ENCODE measurements around the gene TASP1. TPM values are rescaled to one million over a fixed set of nuclear protein-coding genes. Genes with fewer than 3 reads are reported as not detected.

Gene TASP1
- total RNA-seq, 1 donor from 2014 or later, result 10.3 TPM

GRCh38 chr20:13457487-13457886 is 181.2 kb downstream of the TASP1 start:
- no peak overlapping the region for H3K9ac ChIP-seq (ENCODE audit: low read length)
- FAIRE-seq (no peak), DNase-seq (ENCODE audit: low read depth) (no peak)
- no peak overlapping the region for H3K4me2 ChIP-seq (ENCODE audit: low read length)
- H3K36me3 ChIP-seq (ENCODE audit: insufficient read depth, low read length), result no peaks in the 10 kb centered on the region
- no peak overlapping the region for H2AFZ ChIP-seq (ENCODE audit: low read depth, low read length)
- no peaks in the 10 kb centered on the region for H3K4me1 ChIP-seq (ENCODE audit: insufficient read depth, low read length)
- H3K79me2 ChIP-seq (ENCODE audit: insufficient read depth, low read length), result no peaks in the 10 kb centered on the region
- Mint-ChIP-seq H3K27me3 (ENCODE audit: low read depth, unreplicated experiment) (no peaks in the 10 kb centered on the region), H3K36me3 (ENCODE audit: low read depth, unreplicated experiment) (peaks cover 5% of the 10 kb centered on the region), H3K4me3 (ENCODE audit: unreplicated experiment) (no peak overlapping the region), H3K27ac (ENCODE audit: unreplicated experiment) (no peak overlapping the region), H3K4me1 (ENCODE audit: low read depth, unreplicated experiment) (peaks cover 2% of the 10 kb centered on the region), H3K9me3 (ENCODE audit: unreplicated experiment) (no peaks in the 10 kb centered on the region)
- no peaks in the 10 kb centered on the region for H3K9me3 ChIP-seq (ENCODE audit: insufficient read depth, low read depth, low read length)
- TF ChIP-seq CTCF (IDR thresholded peaks at IDR 0.05; ENCODE audit: insufficient read depth, low read depth, low read length), result no peak
- no peak for TF ChIP-seq EZH2 (IDR thresholded peaks at IDR 0.05; ENCODE audit: insufficient read depth, low read length)
- H4K20me1 ChIP-seq (ENCODE audit: insufficient read depth, low read length), result no peaks in the 10 kb centered on the region
- H3K27ac ChIP-seq (ENCODE audit: low read depth, low read length), result no peak overlapping the region
- no peaks in the 10 kb centered on the region for H3K27me3 ChIP-seq (ENCODE audit: insufficient read depth, low read length)
- no peak overlapping the region for H3K4me3 ChIP-seq (ENCODE audit: insufficient read depth, low read depth, low read length)

GRCh38 chr20:13455713-13456112 is 183.0 kb downstream of the TASP1 start:
- Histone ChIP-seq H3K27me3 (ENCODE audit: insufficient read depth, low read length) (no peaks in the 10 kb centered on the region), H3K27ac (ENCODE audit: low read depth, low read length) (no peak overlapping the region), H3K4me1 (ENCODE audit: insufficient read depth, low read length) (no peaks in the 10 kb centered on the region), H4K20me1 (ENCODE audit: insufficient read depth, low read length) (no peaks in the 10 kb centered on the region), H3K4me3 (ENCODE audit: insufficient read depth, low read depth, low read length) (no peak overlapping the region), H3K9ac (ENCODE audit: low read length) (no peak overlapping the region), H2AFZ (ENCODE audit: low read depth, low read length) (no peak overlapping the region), H3K9me3 (ENCODE audit: insufficient read depth, low read depth, low read length) (no peaks in the 10 kb centered on the region), H3K36me3 (ENCODE audit: insufficient read depth, low read length) (no peaks in the 10 kb centered on the region), H3K79me2 (ENCODE audit: insufficient read depth, low read length) (no peaks in the 10 kb centered on the region), H3K4me2 (ENCODE audit: low read length) (no peak overlapping the region)
- Mint-ChIP-seq H3K4me3 (ENCODE audit: unreplicated experiment) (no peak overlapping the region), H3K4me1 (ENCODE audit: low read depth, unreplicated experiment) (peaks cover 2% of the 10 kb centered on the region), H3K36me3 (ENCODE audit: low read depth, unreplicated experiment) (peaks cover 7% of the 10 kb centered on the region), H3K27ac (ENCODE audit: unreplicated experiment) (no peak overlapping the region), H3K27me3 (ENCODE audit: low read depth, unreplicated experiment) (no peaks in the 10 kb centered on the region), H3K9me3 (ENCODE audit: unreplicated experiment) (no peaks in the 10 kb centered on the region)
- TF ChIP-seq EZH2 (IDR thresholded peaks at IDR 0.05; ENCODE audit: insufficient read depth, low read length) (no peak), CTCF (IDR thresholded peaks at IDR 0.05; ENCODE audit: insufficient read depth, low read depth, low read length) (no peak)
- no peak for FAIRE-seq
- DNase-seq (ENCODE audit: low read depth), result no peak

GRCh38 chr20:13453367-13453766 is 185.4 kb downstream of the TASP1 start:
- H3K9me3 Mint-ChIP-seq (ENCODE audit: unreplicated experiment), result no peaks in the 10 kb centered on the region
- no peaks in the 10 kb centered on the region for H3K27me3 Mint-ChIP-seq (ENCODE audit: low read depth, unreplicated experiment)
- no peaks in the 10 kb centered on the region for H3K36me3 ChIP-seq (ENCODE audit: insufficient read depth, low read length)
- TF ChIP-seq CTCF (IDR thresholded peaks at IDR 0.05; ENCODE audit: insufficient read depth, low read depth, low read length) (no peak), EZH2 (IDR thresholded peaks at IDR 0.05; ENCODE audit: insufficient read depth, low read length) (no peak)
- no peak overlapping the region for H3K4me3 Mint-ChIP-seq (ENCODE audit: unreplicated experiment)
- no peaks in the 10 kb centered on the region for H3K27me3 ChIP-seq (ENCODE audit: insufficient read depth, low read length)
- no peak for DNase-seq (ENCODE audit: low read depth)
- H3K4me1 ChIP-seq (ENCODE audit: insufficient read depth, low read length), result no peaks in the 10 kb centered on the region
- no peak overlapping the region for H3K27ac ChIP-seq (ENCODE audit: low read depth, low read length)
- H3K9ac ChIP-seq (ENCODE audit: low read length), result no peak overlapping the region
- H3K27ac Mint-ChIP-seq (ENCODE audit: unreplicated experiment), result no peak overlapping the region
- no peaks in the 10 kb centered on the region for H4K20me1 ChIP-seq (ENCODE audit: insufficient read depth, low read length)
- no peak overlapping the region for H3K4me2 ChIP-seq (ENCODE audit: low read length)
- H3K4me3 ChIP-seq (ENCODE audit: insufficient read depth, low read depth, low read length), result no peak overlapping the region
- peaks cover 7% of the 10 kb centered on the region for H3K36me3 Mint-ChIP-seq (ENCODE audit: low read depth, unreplicated experiment)
- FAIRE-seq, result no peak
- H3K9me3 ChIP-seq (ENCODE audit: insufficient read depth, low read depth, low read length), result no peaks in the 10 kb centered on the region
- H3K79me2 ChIP-seq (ENCODE audit: insufficient read depth, low read length), result no peaks in the 10 kb centered on the region
- peaks cover 2% of the 10 kb centered on the region for H3K4me1 Mint-ChIP-seq (ENCODE audit: low read depth, unreplicated experiment)
- H2AFZ ChIP-seq (ENCODE audit: low read depth, low read length), result no peak overlapping the region
